ENCODE results near the gene SLC17A1. TPM values are rescaled to one million over a fixed set of nuclear protein-coding genes. Genes with fewer than 3 reads are reported as not detected.
"Not testable (repeated sequence)": the region's sequence is repeated elsewhere in the genome, so short reads cannot be mapped to it uniquely, and the experiment has no call there.

The SLC17A1 gene
- total RNA-seq, 1 experiment from 2014 or later: not detected

DNA sequence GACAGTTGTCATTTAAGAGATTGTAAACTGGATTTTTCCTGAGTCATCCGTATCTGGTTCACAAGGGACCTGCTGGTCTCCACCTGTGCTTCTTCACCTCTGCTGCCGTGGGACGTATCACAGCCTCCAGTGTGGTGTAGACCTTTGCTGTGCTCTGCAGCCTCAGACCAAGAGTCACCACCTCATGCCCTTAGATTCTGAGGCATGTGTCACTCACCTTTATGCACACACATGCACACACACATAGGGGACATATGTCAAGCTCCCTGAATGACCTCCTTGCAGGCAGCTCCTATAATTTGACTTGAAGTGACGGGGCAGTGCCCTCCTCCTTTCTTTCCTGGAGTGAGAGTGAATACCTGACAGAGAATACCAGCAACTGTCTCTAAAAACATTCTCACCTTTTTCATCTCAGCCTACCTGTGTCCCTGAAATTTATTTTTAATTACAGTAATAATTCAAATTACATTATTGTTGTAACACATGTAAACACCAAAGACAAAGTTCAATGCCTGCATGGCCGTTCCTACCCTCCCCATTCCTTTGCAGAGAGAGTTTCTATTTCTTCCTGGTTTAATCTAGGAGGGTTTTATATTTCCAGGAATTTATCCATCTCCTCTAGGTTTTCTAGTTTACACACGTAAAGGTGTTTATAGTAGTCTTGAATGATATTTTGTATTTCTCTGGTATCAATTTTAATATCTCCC is 73.8 kb downstream of the SLC17A1 start:
- DNase-seq (ENCODE audit: low spot score): no peak

GRCh38 chr6:25756382-25757363 is 75.2 kb downstream of the SLC17A1 start:
- DNase-seq (ENCODE audit: low spot score): no peak

DNA sequence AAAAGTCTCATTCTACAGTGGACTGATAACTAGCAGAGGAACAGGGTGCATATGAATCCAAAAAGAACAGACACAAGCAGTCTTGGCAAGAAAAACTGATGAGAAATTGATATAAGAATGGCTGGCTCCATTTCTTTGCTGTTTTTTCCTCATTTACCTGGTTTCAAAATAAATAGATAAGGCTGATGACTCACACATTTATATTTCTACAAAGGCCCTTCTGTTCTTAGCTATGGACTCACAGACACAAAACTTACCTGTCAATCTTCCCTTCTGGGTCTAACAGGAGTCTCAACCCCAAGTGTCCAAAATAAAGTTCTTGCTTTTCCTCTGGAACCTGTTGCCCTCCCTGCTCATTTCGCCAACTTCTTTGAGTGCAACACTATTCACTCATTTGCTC is 76.4 kb downstream of the SLC17A1 start:
- DNase-seq (ENCODE audit: low spot score): peak; percentile 43

- DNase-seq (ENCODE audit: low spot score): peak; percentile 64
Observed at GRCh38 chr6:25754535-25754934, 77.3 kb downstream of the SLC17A1 start, which contains the start of gene SLC17A4. Gene SLC17A4 (plus strand): TSS chr6:25754742. CDS start chr6:25761963, 7,221 bp downstream.

DNA sequence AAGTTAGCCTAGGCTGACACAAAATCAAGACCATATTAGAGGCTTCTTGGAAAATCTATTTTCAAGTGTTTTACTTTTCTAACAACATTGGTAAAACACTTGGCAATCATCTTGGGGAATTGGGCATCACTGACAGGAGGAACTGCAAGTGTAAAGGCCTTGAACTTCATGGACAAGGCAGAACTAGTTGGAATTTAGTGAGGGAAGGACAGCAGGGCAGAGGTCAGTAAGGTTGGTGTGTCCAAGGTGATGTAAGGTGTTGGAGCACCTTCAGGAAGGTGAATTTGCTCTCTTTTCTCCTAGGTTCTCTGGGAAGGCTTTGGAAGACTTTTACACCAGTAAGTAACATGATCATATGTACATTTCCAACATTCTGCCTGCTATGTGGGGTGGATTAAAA is 78.8 kb downstream of the SLC17A1 start:
- no peak for DNase-seq (ENCODE audit: low spot score)

- DNase-seq (ENCODE audit: low spot score): no peak
Observed at GRCh38 chr6:25750906-25751305, 80.9 kb downstream of the SLC17A1 start.

DNA sequence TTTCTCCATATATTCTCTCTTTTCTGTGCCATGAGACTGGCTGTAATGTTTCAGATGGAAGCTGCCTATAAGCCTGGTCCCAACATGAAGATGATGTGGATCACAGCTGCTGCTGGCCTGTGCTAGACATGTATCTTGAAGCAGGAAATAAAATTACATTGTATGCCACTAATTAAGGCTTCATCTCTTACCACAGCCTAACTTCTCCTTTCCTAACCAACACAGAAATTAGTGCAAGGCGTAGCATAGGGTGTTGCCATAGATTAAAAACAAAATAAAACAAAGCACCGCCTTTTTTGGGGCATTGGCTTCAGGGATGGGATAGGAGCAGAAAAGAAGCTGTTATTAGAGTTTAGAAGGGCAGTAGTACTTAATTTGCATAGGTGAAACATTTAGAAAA is 82.0 kb downstream of the SLC17A1 start:
- DNase-seq (ENCODE audit: low spot score): peak; percentile 38

- DNase-seq (ENCODE audit: low spot score): not testable (repeated sequence)
Observed at GRCh38 chr6:25748601-25749517, 83.0 kb downstream of the SLC17A1 start.

DNA sequence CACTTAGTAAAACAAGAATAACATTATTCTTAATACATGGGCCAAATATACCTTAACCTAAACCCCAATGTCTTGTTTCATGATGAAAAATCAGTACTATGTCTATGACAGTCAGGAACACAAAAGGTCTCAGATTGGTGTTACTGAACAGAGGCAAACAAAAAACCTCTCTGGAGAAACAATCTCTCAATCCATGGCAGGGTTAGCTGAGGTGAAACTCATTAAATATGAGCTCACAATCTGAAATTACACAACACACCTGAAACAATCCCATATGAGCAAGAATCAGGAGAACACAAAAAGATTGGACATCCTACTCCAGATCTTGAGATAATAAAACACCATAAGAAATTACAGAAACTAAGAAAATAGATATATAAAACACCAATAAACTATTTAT is 83.8 kb downstream of the SLC17A1 start:
- DNase-seq (ENCODE audit: low spot score): no peak

DNA sequence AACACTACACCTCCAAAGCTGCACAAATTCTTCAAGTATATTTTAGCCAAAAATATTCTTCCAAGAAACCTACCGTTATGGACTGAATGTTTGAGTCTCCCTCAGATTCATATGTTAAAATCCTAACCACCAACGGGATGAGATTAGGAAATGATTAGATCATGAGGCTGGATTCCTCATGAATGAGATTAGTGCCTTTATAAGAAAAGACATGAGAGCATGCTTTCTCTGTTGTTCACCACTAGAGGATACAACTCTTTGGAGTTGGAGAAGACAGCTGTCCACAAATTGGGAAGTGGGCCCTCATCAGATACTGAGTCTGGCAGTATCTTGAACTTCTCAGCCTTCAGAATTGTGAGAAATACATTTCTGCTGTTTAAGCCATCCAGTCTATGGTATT is 84.4 kb downstream of the SLC17A1 start:
- no peak for DNase-seq (ENCODE audit: low spot score)

DNA sequence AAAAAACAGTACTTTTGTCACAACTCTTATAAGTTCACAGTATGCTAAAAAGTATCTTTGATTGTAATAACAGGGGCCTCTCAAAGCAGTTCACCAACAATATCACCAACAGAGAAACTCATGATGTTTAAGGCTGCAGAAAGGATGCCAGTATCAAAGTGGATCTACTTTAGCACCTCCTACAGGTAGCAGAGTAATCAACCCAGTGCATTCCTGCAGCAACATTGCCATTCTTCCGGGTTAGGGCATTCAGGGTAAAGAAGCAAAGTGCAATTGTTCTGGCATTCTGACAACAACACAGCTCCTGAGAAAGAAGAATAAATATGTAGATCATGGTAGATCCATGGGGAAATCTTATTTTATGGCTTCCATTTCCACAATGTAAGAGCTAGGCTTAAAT is 84.9 kb downstream of the SLC17A1 start:
- no peak for DNase-seq (ENCODE audit: low spot score)

- DNase-seq (ENCODE audit: low spot score): no peak
Observed at GRCh38 chr6:25745836-25746235, 86.0 kb downstream of the SLC17A1 start.

DNA sequence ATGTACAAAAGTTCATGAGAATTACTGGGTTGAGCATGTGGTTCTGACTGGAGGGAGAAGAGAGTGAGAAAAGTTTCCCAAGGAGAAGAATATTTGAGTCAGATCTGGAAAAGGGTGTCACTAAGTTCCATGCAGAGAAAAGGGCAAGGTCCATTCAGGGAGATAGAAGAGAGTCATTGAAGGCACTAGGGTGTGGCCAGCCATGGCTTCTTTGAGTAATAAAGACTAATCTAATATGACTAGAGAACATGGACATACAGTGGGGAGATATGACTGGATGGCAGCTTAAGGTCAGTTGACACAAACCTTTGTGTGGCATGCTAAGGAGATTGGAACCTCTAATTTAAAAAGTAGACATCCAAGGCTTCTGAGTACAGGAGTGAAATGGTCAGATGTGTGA is 88.0 kb downstream of the SLC17A1 start:
- DNase-seq (ENCODE audit: low spot score): peak; percentile 14

- DNase-seq (ENCODE audit: low spot score): no peak
Observed at GRCh38 chr6:25735261-25735660, 96.6 kb downstream of the SLC17A1 start.

Other genes starting within 250 kb of the SLC17A1 start
- not detected in 2 replicates for gene SCGN, start 179.8 kb downstream of the SLC17A1 start, total RNA-seq (2014; rRNA removed; shearing (Covaris generic))
- 0.05 and 0.23 TPM in 2 replicates for gene SLC17A4, start 77.3 kb downstream of the SLC17A1 start, total RNA-seq (2014; rRNA removed; shearing (Covaris generic))
- not detected in 2 replicates for gene SLC17A3, start 42.2 kb upstream of the SLC17A1 start, total RNA-seq (2014; rRNA removed; shearing (Covaris generic))
- gene SLC17A2, start 98.6 kb upstream of the SLC17A1 start, total RNA-seq (2014; rRNA removed; shearing (Covaris generic)): not detected in 2 replicates
- gene TRIM38, start 130.8 kb upstream of the SLC17A1 start, total RNA-seq (2014; rRNA removed; shearing (Covaris generic)): 2.5 and 4.0 TPM in 2 replicates